Measurements from ENCODE around the gene DYNLT1. TPM values are rescaled to one million over a fixed set of nuclear protein-coding genes. Genes with fewer than 3 reads are reported as not detected.

The DYNLT1 gene
- total RNA-seq: 100 to 1,000 TPM in 3 of 4 donors, 10 to 100 TPM in 1; 90.7 to 147 (median 102) TPM

GRCh38 chr6:158644231-158645063, at the start of gene DYNLT1:
Gene DYNLT1, minus strand, starts transcription at chr6:158644743. Its CDS starts 35 bp downstream, at chr6:158644708.
- DNase-seq (ENCODE audit: extremely low spot score): peak; percentile 98
- no peaks in the 10 kb centered on the region for H3K9me3 ChIP-seq
- 0% methylated on average over 12 of the region's 81 CpGs for WGBS
- peak within 1 kb of the TSS; percentile 94 to 99 (median 97) for H3K27ac ChIP-seq (replicated peaks in 1 of 4)
- H3K4me3 ChIP-seq: peak within 1 kb of the TSS; percentile 75 to 95 (median 88)
- peaks cover 0 to 13% (median 2%) of the 10 kb centered on the region in 4 donors for H3K36me3 ChIP-seq
- intact Hi-C loops (cut with DNase I): no loop called here
- TF ChIP-seq POLR2A (IDR thresholded peaks at IDR 0.05; ENCODE audit: low read depth) (peak; percentile 98), POLR2AphosphoS5 (IDR thresholded peaks at IDR 0.05) (peak; percentile 99 to 100), EP300 (IDR thresholded peaks at IDR 0.05) (peak; percentile 77), CTCF (IDR thresholded peaks at IDR 0.05) (peak in 1 of 3 experiments; percentile 3)
- no peaks in the 10 kb centered on the region for H3K27me3 ChIP-seq
- peaks cover 42 to 72% (median 55%) of the 10 kb centered on the region in 4 donors for H3K4me1 ChIP-seq

- no peak for DNase-seq (ENCODE audit: extremely low spot score)
- no peaks in the 10 kb centered on the region for H3K36me3 ChIP-seq
- TF ChIP-seq POLR2AphosphoS5 (IDR thresholded peaks at IDR 0.05) (no peak), POLR2A (IDR thresholded peaks at IDR 0.05; ENCODE audit: low read depth) (no peak), CTCF (IDR thresholded peaks at IDR 0.05) (no peak)
- no peak overlapping the region for H3K4me3 ChIP-seq
- H3K27ac ChIP-seq (replicated peaks in 1 of 4): no peak overlapping the region
- H3K4me1 ChIP-seq: peaks cover 0 to 33% (median 23%) of the 10 kb centered on the region in 4 donors
- whole genome bisulfite sequencing: 71% methylated on average over 1 of the region's 1 CpG
- intact Hi-C loops (cut with DNase I): loop anchor here (10.0 kb wide), 1 partner anchor 474 kb away; no protein-coding TSS in a partner anchor
- H3K27me3 ChIP-seq: no peaks in the 10 kb centered on the region
- no peaks in the 10 kb centered on the region for H3K9me3 ChIP-seq
Observed at GRCh38 chr6:158688860-158689259, 44.3 kb upstream of the DYNLT1 start.

GRCh38 chr6:158687506-158687905, 43.0 kb upstream of the DYNLT1 start:
- Histone ChIP-seq H3K27ac (replicated peaks in 1 of 4) (peak overlapping the region in 1 of 4 donors; percentile 30), H3K4me3 (no peak overlapping the region), H3K27me3 (no peaks in the 10 kb centered on the region), H3K4me1 (peaks cover 0 to 33% (median 23%) of the 10 kb centered on the region in 4 donors), H3K36me3 (peaks cover 0 to 4% (median 0%) of the 10 kb centered on the region in 4 donors), H3K9me3 (no peaks in the 10 kb centered on the region)
- intact Hi-C loops (cut with DNase I): loop anchor here (10.0 kb wide), 1 partner anchor 473 kb away; no protein-coding TSS in a partner anchor
- TF ChIP-seq POLR2AphosphoS5 (IDR thresholded peaks at IDR 0.05) (no peak), EP300 (IDR thresholded peaks at IDR 0.05) (no peak), CTCF (IDR thresholded peaks at IDR 0.05) (no peak), POLR2A (IDR thresholded peaks at IDR 0.05; ENCODE audit: low read depth) (no peak)
- no peak for DNase-seq (ENCODE audit: extremely low spot score)
- WGBS: 90% methylated on average over 4 of the region's 4 CpGs

GRCh38 chr6:158686791-158687381, 42.3 kb upstream of the DYNLT1 start:
- Histone ChIP-seq H3K4me1 (peaks cover 0 to 33% (median 23%) of the 10 kb centered on the region in 4 donors), H3K27me3 (no peaks in the 10 kb centered on the region), H3K4me3 (no peak overlapping the region), H3K9me3 (no peaks in the 10 kb centered on the region), H3K27ac (replicated peaks in 1 of 4) (peak overlapping the region in 1 of 4 donors; percentile 30), H3K36me3 (peaks cover 0 to 4% (median 0%) of the 10 kb centered on the region in 4 donors)
- DNase-seq (ENCODE audit: extremely low spot score): no peak
- TF ChIP-seq CTCF (IDR thresholded peaks at IDR 0.05): no peak
- TF ChIP-seq POLR2AphosphoS5 (IDR thresholded peaks at IDR 0.05): no peak
- no peak for TF ChIP-seq POLR2A (IDR thresholded peaks at IDR 0.05; ENCODE audit: low read depth)
- TF ChIP-seq EP300 (IDR thresholded peaks at IDR 0.05): no peak
- WGBS: 68% methylated on average over 7 of the region's 7 CpGs
- intact Hi-C loops (cut with DNase I): loop anchor here (10.0 kb wide), 1 partner anchor 472 kb away; no protein-coding TSS in a partner anchor
